BLaER1 (cell line): ENCODE data around the gene UACA.

Source experiments
- H3K27ac ChIP-seq: shearing (Covaris generic); formaldehyde crosslinking; 2 replicates; pipeline ENCODE4 v1.8.1; 2022
- H3K27me3 ChIP-seq: shearing (Covaris generic); formaldehyde crosslinking; 2 replicates; pipeline ENCODE4 v1.8.1; 2022
- H3K36me3 ChIP-seq: shearing (Covaris generic); formaldehyde crosslinking; 2 replicates; pipeline ENCODE4 v1.8.1; 2022
- H3K4me1 ChIP-seq: shearing (Covaris generic); formaldehyde crosslinking; 2 replicates; pipeline ENCODE4 v1.8.1; 2022
- H3K4me2 ChIP-seq: shearing (Covaris generic); formaldehyde crosslinking; 2 replicates; pipeline ENCODE4 v1.8.1; 2022
- H3K4me3 ChIP-seq: shearing (Covaris generic); formaldehyde crosslinking; 2 replicates; pipeline ENCODE4 v1.8.1; 2022
- H3K9ac ChIP-seq: shearing (Covaris generic); formaldehyde crosslinking; 2 replicates; pipeline ENCODE4 v1.8.1; 2022
- H3K9me3 ChIP-seq: shearing (Covaris generic); formaldehyde crosslinking; 2 replicates; pipeline ENCODE4 v1.8.1; 2022
- H4K20me1 ChIP-seq: shearing (Covaris generic); formaldehyde crosslinking; 2 replicates; pipeline ENCODE4 v1.8.1; 2022
- Cebpa-rat ChIP-seq: shearing (Covaris generic); IDR thresholded peaks from 2 replicates; pipeline ENCODE4 v1.8.1; 2022

UACA gene

GRCh38 chr15:70766597-70766996, 3.2 kb upstream of the UACA start:
- H3K4me3 ChIP-seq, result no peak overlapping the region
- H3K9me3 ChIP-seq, result no peaks in the 10 kb centered on the region
- H3K4me1 ChIP-seq, result peaks cover 4% of the 10 kb centered on the region; the same call in 1 of the 2 replicates
- H3K27ac ChIP-seq, result no peak overlapping the region
- TF ChIP-seq Cebpa-rat, result no peak
- H3K36me3 ChIP-seq, result no peaks in the 10 kb centered on the region
- H3K9ac ChIP-seq, result no peak overlapping the region
- peaks cover 14% of the 10 kb centered on the region for H3K27me3 ChIP-seq
- no peak overlapping the region for H3K4me2 ChIP-seq
- H4K20me1 ChIP-seq, result no peaks in the 10 kb centered on the region

DNA sequence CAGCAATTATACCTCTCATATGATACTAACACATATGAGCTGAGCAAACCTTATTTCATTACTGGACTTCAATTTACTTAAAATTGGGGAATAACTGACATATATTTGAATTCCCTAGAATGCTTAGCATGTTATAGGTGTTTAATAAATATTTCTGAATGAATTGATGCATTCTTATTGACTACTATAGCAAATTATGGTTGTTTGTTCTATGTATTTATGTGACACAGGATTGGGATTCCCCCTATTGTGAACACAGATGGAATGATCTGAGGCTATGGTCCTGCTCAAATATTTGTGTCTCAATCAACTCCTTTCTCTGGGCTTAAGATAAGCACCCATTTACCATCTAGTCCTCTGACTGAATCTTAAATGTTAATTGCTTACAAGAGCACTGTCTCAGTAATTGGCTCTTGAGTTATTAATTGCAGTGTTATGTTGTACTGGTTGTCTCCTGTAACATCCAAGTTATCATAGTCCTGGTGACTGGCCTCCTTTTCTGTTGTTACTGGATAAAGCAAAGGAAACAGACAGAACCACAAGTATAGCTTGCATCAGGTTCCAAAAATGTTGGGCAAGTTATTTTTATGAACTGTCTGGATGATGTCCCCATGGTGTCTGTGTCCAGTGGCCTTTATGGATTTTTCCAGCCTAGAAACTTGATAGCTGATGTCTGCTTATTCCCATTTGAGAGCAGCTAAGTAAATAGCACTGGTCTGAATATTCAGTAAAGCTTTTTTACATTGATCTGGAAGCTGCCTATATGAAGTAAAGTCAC, 2.3 kb upstream of the UACA start:
- Histone ChIP-seq H3K27me3 (peaks cover 14% of the 10 kb centered on the region), H3K4me1 (peaks cover 4% of the 10 kb centered on the region; the same call in 1 of the 2 replicates), H3K4me3 (no peak overlapping the region), H3K9me3 (no peaks in the 10 kb centered on the region), H3K9ac (no peak overlapping the region), H4K20me1 (no peaks in the 10 kb centered on the region), H3K4me2 (no peak overlapping the region), H3K27ac (no peak overlapping the region), H3K36me3 (no peaks in the 10 kb centered on the region)
- TF ChIP-seq Cebpa-rat, result no peak

GRCh38 chr15:70763950-70764730, 782 bp upstream of the UACA start:
- peaks cover 4% of the 10 kb centered on the region; the same call in 1 of the 2 replicates for H3K4me1 ChIP-seq
- H3K9ac ChIP-seq, result peak overlapping the region; percentile 54; the same call in 1 of the 2 replicates
- H3K4me3 ChIP-seq, result peak overlapping the region; percentile 70
- H3K36me3 ChIP-seq, result no peaks in the 10 kb centered on the region
- H3K9me3 ChIP-seq, result no peaks in the 10 kb centered on the region
- peaks cover 14% of the 10 kb centered on the region for H3K27me3 ChIP-seq
- TF ChIP-seq Cebpa-rat, result no peak
- peak overlapping the region; percentile 84 for H3K4me2 ChIP-seq
- H3K27ac ChIP-seq, result no peak overlapping the region
- H4K20me1 ChIP-seq, result no peaks in the 10 kb centered on the region

DNA sequence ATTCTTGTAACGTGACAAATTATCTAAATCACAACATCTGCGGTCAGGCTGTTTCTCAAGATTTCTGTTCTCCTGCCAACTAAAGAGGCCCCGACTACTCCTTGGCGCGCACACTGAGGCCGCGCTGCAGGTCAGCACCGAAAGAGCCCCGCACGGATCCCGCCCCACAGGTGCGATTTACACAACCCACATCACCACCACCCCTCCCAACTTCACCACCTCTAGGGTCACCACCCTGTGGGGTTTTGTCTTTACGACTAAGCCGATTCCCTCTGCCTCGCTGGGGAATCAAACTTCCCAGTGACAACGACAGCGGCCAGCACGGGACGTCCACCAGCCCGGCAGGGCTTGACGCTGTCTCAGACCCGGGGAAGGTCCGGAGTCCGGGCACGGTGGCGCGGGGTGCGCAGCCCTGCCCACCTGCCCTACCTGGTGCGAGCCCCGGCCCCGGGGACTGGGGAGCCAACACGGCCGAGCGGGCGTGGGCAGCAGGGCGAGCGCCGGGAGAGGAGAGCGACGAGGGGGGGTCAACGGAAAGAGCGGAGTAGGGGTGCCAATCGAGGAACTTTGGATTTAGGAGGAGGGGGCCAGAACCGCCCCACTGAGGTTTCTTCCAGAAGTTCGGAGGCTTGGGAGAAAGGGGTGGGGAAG, 764 bp downstream of the UACA start:
- H3K9ac ChIP-seq, result peak overlapping the region; percentile 56; the same call in 1 of the 2 replicates
- H4K20me1 ChIP-seq, result no peaks in the 10 kb centered on the region
- no peak overlapping the region for H3K27ac ChIP-seq
- H3K36me3 ChIP-seq, result no peaks in the 10 kb centered on the region
- H3K4me1 ChIP-seq, result peaks cover 4% of the 10 kb centered on the region; the same call in 1 of the 2 replicates
- H3K4me2 ChIP-seq, result peak overlapping the region; percentile 84
- TF ChIP-seq Cebpa-rat, result no peak
- H3K9me3 ChIP-seq, result no peaks in the 10 kb centered on the region
- H3K27me3 ChIP-seq, result peaks cover 14% of the 10 kb centered on the region
- peak overlapping the region; percentile 70 for H3K4me3 ChIP-seq

DNA sequence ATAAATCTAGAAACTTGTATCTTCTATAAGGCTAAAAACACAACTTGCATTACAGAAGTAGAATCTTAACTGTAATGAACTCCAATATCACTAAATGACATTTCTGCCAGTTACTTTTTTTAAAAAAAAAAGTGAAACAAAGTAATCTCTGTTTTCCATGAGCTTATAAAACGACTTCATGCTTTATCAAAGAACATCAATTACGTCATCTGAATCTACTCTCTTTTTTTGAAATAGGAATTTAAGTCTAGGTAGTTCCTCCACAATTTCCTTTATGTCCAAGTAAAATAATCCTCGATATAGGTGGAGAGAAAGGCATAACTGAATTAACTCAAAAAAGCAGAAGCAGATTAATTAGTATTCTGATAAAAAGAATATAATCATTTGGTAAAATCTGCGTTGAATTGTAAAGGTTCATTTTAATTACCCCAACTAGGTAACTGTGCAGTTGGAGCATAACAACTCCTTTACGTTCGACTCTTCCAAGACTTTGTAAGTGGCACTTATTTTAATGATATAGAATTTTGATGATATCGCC, 1.4 kb downstream of the UACA start:
- Histone ChIP-seq H3K27ac (no peak overlapping the region), H3K4me1 (peaks cover 4% of the 10 kb centered on the region; the same call in 1 of the 2 replicates), H3K27me3 (peaks cover 14% of the 10 kb centered on the region), H3K36me3 (no peaks in the 10 kb centered on the region), H3K9me3 (no peaks in the 10 kb centered on the region), H4K20me1 (no peaks in the 10 kb centered on the region), H3K9ac (no peak overlapping the region), H3K4me2 (no peak overlapping the region), H3K4me3 (no peak overlapping the region)
- TF ChIP-seq Cebpa-rat, result no peak

DNA sequence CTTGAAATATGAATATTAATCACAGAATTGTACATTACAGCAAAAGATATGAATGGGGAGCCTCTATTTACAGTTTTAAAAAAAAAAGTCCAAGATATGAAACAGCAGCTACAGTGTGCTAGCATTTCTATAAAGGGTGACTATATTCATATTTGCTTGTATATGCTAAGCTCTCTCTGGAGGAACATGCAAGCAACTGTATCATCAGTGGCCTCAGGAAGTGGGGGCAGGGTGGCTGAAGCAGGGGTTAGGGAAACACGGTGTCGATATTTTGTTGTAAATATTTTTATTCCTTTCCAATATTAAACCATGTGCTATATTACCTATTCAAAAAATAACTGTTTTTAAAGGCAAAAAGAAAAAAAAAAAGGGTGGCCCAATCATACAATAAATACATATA, 2.3 kb downstream of the UACA start:
- Histone ChIP-seq H3K27ac (no peak overlapping the region), H3K27me3 (peaks cover 14% of the 10 kb centered on the region), H3K9me3 (no peaks in the 10 kb centered on the region), H3K4me1 (peaks cover 4% of the 10 kb centered on the region; the same call in 1 of the 2 replicates), H3K9ac (no peak overlapping the region), H4K20me1 (no peaks in the 10 kb centered on the region), H3K36me3 (no peaks in the 10 kb centered on the region), H3K4me2 (no peak overlapping the region), H3K4me3 (no peak overlapping the region)
- no peak for TF ChIP-seq Cebpa-rat

GRCh38 chr15:70758790-70759462, 4.4 kb downstream of the UACA start:
- no peaks in the 10 kb centered on the region for H3K9me3 ChIP-seq
- no peak overlapping the region for H3K4me2 ChIP-seq
- H3K27me3 ChIP-seq, result peaks cover 14% of the 10 kb centered on the region
- no peak overlapping the region for H3K27ac ChIP-seq
- TF ChIP-seq Cebpa-rat, result no peak
- H3K4me1 ChIP-seq, result peaks cover 4% of the 10 kb centered on the region; the same call in 1 of the 2 replicates
- H4K20me1 ChIP-seq, result no peaks in the 10 kb centered on the region
- no peak overlapping the region for H3K9ac ChIP-seq
- no peak overlapping the region for H3K4me3 ChIP-seq
- no peaks in the 10 kb centered on the region for H3K36me3 ChIP-seq

GRCh38 chr15:70757627-70758026, 5.7 kb downstream of the UACA start:
- Histone ChIP-seq H3K4me3 (no peak overlapping the region), H3K4me2 (no peak overlapping the region), H3K9me3 (no peaks in the 10 kb centered on the region), H3K4me1 (peaks cover 4% of the 10 kb centered on the region; the same call in 1 of the 2 replicates), H3K27me3 (peaks cover 10% of the 10 kb centered on the region), H4K20me1 (no peaks in the 10 kb centered on the region), H3K27ac (no peak overlapping the region), H3K9ac (no peak overlapping the region), H3K36me3 (no peaks in the 10 kb centered on the region)
- no peak for TF ChIP-seq Cebpa-rat

- H3K36me3 ChIP-seq, result no peaks in the 10 kb centered on the region
- peaks cover 14% of the 10 kb centered on the region for H3K4me1 ChIP-seq
- no peak for TF ChIP-seq Cebpa-rat
- H3K4me3 ChIP-seq, result no peak overlapping the region
- H3K27ac ChIP-seq, result no peak overlapping the region
- no peak overlapping the region for H3K9ac ChIP-seq
- H3K4me2 ChIP-seq, result no peak overlapping the region
- no peaks in the 10 kb centered on the region for H4K20me1 ChIP-seq
- no peaks in the 10 kb centered on the region for H3K9me3 ChIP-seq
- no peaks in the 10 kb centered on the region for H3K27me3 ChIP-seq
These were observed 8.5 kb downstream of the UACA start for GRCh38 chr15:70754862-70755261.
